HL-60/S4 treated with phorbol 12-myristate 13-acetate at 8.2 ng/mL for 4 days and 3 days (cell line): ENCODE results near the gene HNRNPC.
"Not testable (repeated sequence)": the region's sequence is repeated elsewhere in the genome, so short reads cannot be mapped to it uniquely, and the experiment has no call there.

Source experiments
- in situ Hi-C: fragments of 300-500 bp; cut with MboI; formaldehyde crosslinking; loops from 2 replicates; pipeline ENCODE4 v1.15.0; 2022; ENCODE audit warnings: low sequenced_read_pairs

HNRNPC gene

DNA sequence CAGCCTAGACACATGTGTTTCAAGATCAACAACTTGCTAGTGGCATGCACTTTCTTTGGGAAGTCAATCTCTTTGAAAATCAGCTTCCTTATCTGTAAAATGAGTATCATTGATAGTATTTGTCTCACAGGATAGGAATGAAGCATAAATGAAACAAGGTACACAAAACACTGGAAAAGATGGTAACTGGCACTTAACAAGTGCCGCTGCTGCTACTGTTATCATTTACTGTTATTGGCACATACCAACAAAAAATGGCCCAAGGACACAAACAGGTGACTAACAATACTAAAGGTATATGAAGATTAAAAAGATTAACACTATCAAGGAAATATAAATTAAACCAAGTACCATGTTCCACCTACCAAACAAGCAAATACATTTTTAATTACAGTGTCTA lies 20.9 kb downstream of the HNRNPC start:
- in situ Hi-C loops = no loop called here

DNA sequence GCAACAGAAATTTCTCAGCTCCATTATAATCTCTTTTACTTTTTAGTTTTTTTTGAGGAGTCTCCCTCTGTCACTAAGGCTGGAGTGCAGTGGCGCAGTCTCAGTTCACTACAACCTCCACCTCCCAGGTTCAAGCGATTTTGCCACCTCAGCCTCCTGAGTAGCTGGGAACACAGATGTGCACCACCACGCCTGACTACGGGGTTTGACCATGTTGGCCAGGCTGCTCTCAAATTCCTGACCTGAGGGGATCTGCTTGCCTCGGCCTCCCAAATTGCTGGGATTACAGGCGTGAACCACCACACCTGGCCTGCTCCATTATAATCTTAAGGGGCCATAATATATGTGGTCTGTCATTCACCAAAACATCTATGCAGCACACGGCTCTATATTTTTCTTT lies 23.4 kb downstream of the HNRNPC start:
- in situ Hi-C loops = no loop called here

DNA sequence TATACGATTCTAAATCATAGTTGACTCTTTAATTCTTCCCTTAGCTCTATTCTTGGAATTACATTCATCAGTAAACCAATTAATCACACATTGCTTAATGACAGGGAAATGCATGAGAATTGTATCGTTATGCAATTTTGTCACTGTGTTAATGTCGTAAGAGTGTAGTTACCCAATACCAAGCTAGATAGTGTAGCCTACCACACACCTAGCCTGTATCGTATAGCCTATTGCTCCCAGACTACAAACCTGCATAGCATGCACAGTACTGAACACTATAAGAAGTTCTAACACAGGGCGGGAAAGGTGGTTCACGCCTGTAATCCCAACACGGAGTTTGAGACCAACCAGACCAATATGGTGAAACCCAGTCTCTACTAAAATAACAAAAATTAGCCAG lies 24.7 kb downstream of the HNRNPC start:
- in situ Hi-C loops = no loop called here

DNA sequence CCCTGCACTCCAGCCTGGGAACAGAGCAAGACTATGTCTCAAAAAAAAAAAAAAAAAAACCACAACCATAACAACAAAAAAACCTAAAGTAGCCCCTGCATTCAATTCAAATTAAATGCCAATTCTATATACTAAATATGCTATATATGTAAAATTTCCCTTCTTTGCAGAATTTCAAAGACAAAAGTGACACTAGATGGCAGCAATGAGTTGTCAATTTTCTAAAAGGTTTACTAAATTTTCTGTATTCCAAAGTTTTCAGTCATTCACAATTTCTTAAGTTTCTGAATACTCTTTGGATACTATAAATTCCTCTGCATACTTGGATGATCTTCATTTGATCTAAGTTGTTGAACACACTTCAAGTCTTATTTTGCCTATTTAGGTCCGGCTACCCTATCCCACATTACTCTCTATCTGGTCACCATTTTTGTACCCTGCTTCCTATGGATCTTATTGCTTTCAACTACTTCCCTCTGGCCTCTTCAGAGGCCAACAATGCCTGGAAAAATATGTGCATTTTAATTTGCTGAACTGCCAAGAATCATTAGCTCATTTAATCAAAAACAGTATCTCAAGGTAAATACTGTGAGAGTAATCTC lies 27.9 kb downstream of the HNRNPC start:
- in situ Hi-C loops = no loop called here

DNA sequence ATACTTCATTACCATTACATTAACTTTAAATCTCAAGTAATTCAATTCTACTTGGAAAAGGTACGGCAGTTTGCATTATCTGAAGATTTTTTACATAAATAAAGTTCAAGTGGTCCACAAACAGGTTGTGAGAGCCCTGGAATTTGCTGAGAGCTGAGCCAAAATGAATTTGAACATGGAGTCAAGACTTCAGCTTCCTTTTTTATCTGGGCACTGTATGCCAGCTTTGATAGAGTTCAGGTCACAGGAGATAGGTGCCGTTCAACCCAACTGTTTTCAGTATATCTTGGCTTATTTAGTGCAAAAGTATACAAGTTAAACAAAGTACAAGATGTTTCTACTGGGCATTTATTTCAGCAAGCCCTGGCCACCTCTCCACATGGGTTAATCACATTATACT lies 28.8 kb downstream of the HNRNPC start:
- in situ Hi-C loops = no loop called here

DNA sequence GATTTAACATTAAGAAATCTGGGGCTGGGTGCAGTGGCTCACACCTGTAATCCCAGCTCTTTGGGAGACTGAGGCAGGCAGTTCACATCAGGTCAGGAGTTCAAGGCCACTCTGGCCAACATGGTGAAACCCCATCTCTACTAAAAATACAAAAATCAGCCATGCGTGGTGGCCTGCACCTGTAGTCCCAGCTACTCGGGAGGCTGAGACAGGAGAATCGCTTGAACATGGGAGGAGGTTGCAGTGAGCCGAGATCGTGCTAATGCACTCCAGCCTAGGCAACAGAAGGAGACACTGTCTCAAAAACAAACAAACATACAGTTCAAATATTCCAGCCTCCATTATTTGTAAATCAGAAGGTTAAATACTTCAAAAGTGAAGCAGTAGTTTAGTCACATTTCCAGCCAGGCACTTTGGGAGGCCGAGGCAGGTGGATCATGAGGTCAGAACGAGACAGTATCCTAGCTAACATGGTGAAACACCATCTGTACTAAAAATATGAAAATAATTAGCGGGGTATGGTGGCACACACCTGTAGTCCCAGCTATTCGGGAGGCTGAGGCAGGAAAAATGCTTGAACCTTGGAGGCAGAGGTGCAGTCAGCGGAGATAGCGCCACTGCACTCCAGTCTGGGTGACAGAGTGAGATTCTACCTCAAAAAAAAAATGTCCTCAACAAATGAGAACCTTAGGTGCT lies 30.3 kb downstream of the HNRNPC start:
- in situ Hi-C loops = no loop called here

DNA sequence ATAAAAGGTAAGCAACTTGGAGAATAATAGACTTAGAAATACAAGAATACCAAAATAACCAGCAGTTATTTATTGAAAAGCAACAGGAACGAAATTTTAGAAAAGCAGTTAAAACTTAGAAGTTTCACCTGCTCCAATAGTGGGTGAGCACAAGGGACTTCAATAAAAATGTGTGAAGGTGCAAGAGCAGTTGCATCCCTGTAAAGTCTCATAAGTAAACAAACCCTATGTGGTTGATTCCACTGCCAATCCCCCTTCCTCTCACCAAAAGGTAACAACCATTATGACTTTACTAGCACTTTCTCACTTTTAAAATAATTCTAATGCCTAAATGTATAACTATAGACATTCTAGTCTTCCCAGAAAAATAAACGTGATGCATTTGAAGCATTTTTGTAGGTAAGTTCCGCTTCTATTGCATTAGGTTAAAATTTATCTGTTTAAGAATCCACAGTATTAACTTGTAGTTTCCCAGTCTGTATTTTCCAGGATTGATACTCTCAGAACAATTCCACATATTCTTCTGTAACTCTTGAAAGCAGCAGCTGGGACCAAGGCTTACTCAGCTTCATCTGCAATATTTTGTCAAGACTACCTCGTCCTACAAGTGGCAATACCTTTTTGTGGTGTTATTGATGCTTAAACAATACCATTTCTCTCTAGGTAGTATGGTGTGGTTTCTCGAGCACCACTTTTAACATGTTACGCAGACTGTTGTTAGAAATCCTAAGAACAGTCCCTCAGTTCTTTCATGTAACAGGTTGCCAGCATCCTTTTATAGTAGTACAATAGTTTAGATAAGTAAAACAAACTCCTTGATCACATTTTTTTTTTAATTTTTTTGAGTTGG lies 32.1 kb downstream of the HNRNPC start:
- in situ Hi-C loops = no loop called here

DNA sequence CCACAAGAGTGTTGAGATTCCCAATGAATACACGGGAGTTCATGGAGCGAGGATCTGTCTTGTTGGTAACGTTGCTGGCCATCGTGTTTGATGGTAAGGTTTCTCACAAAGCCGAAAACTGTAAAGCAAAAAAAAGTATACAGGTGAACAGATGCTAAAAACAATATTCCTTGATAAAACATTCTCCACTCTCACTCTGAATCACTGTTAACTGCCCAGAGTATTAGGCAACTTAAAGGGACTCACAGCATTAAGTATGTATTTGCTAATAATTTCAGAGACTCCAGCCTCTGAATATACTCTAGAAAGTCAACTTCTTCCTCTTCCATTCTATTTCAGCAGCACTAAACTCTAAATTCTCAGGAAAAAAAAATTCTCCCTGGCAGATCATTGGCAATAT lies 35.1 kb downstream of the HNRNPC start:
- in situ Hi-C loops = no loop called here

DNA sequence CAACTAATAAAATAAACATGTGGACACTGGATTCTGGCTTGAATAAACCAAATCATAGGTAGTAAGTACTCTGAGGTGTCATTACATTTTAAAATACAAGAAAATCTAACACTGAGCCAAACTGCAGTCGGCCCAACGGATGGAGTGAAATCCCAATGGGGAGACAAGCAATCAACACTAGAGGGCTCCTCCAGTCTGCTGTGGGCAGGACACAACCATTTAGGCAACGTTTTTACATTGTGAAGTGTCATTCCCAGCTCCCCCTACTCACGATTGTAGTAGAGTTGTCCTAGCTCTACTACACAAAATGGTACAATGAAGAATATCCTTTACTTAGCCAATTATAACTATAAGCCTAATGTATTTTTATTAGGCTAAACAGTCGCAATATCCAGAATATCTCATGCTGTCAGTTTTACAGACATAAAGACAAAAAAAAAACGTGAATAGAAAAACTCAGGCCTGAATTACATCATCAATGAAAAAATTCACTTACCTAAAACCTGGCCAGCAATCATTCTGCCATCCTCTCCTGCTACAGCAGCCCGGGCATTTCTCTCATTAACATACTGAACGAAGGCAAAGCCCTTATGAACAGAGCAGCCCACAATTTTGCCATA lies 35.7 kb downstream of the HNRNPC start:
- in situ Hi-C loops = no loop called here

DNA sequence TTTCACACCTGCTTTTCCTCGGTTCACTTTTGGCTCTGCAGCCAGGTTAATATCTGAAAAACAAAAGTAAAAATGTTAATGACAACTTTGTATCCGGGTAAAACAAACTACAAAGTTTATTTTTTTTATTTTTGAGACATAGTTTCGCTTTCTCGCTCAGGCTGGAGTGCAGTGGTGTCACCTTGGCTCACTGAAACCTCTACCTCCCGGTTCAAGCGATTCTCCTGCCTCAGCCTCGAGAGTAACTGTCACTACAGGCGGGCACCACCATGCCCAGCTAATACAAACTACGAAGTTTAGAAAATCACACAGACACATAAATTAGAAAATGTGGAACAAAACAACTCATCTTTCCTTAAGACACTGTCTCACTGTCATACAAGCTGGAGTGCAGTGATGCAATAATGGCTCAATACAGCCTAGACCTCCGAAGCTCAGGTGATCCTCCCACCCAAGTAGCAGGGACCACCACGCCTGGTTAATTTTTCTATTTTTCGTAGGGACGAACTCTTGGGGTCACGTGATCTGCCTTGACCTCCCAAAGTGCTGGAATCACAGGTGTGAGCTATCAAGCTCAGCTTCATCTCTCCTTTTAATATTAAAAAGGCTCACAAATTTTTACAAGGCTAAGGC lies 38.1 kb downstream of the HNRNPC start:
- in situ Hi-C loops = no loop called here

DNA sequence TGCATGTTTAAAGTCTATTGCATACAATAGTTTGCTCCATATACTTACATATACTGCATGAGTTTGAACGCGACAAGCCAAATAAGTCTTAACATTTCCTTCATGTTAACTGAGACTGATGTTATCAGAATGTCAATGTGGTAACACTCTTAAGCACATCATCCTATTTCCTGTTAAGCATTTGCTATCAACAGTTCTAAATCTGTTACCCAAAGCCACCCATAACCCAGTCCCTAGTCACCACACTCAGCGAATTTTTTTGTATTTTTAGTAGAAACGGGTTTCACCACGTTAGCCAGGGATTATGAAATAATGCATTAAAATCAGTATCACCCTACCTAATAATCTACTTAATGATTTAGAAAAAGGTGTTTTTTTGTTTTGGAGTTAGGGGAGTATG lies 39.4 kb downstream of the HNRNPC start:
- in situ Hi-C loops = no loop called here

DNA sequence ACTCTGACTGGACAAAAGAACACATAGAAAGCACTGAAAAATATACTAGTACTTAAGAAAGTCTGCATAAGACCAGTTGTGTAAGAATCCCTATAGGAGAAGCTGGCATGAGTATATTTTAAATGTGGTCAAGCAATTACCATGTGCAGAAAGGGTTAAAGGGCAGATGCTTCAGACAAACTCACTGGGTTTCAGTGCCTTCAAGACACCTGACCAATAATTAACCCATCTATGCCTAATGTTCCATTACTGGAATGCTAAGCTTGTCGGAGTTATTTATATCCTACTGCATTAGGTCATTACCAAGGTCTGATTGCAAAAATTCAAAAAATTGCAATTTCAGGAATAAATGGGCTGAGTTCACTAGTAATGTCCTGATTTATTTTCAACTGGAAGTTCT lies 41.3 kb downstream of the HNRNPC start:
- in situ Hi-C loops = no loop called here

DNA sequence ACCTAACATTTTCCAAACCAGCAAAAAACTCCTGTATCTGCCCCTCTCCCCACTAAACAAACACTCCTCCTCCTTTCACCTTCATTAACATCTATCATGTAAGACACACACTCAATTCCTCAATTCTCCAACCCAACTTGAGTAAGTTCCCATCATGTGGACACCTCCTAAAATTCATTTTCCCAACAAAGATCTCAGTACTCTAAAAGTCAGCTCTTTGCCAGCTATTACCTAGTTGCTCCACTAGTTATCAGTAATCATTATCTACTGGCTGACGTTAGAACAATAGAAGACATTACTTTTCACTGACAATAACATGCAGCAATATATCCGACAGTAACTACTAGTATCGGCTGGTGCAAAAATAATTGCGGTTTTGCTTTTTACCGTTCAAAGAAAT lies 42.1 kb downstream of the HNRNPC start:
- in situ Hi-C loops = no loop called here

DNA sequence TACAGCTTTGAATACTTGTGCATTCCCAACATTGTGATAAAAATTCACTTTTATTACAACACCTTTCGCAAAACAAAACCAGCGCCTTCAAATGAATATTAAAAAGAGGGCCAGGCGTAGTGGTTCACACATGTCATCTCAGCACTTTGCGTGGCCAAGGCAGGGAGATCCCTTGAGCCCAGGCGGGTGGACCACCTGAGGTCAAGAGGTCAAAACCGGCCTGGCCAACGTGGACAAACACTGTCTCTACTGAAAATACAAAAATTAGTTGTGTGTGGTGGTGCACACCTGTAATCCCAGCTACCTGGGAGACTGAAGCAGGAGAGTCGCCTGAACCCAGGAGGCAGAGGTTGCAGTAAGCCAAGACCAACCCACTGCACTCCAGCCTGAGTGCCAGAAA lies 42.8 kb downstream of the HNRNPC start:
- in situ Hi-C loops = no loop called here

DNA sequence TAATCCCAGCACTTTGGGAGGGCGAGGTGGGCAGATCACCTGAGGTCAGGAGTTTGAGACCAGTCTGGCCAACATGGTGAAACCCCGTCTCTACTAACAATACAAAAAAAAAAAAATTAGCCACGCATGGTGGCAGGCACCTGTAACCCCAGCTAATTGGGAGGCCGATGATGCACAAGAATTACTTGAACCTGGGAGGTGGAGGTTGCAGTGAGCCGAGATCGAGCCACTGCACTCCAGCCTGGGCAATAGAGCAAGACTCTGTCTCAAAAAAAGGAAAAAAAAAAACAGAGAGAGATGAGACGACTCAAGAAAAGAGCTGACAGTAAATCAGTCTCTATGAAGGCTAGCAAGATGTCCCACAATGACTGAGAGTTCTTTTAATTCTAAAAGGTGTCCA lies 44.1 kb downstream of the HNRNPC start:
- in situ Hi-C loops = not testable (repeated sequence)

DNA sequence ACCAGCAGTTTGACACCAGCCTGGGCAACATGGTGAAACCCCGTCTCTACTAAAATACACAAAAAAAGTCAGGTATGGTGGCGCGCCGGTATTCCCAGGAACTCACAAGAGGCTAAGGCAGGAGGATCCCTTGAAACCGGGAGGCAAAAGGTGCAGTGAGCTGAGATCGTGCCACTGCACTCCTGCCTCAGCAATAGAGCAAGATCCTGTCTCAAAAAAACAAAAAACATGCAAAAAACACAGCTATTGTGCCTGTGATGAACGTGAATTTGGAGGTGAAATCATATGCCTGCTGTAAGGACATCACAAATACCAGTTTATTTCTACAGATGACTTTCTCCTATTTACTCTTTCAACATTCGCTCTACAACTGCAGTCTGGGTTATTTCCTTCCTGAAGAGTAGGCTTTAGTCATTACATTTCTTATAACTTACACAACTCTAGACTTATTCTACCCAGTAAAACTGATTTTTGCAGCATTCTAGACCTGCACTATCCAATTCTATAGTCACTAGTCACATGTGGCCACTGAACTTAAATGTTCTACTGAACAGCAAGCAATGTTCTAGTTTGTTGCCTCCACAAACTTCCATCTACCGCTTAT lies 48.3 kb downstream of the HNRNPC start:
- in situ Hi-C loops = no loop called here

DNA sequence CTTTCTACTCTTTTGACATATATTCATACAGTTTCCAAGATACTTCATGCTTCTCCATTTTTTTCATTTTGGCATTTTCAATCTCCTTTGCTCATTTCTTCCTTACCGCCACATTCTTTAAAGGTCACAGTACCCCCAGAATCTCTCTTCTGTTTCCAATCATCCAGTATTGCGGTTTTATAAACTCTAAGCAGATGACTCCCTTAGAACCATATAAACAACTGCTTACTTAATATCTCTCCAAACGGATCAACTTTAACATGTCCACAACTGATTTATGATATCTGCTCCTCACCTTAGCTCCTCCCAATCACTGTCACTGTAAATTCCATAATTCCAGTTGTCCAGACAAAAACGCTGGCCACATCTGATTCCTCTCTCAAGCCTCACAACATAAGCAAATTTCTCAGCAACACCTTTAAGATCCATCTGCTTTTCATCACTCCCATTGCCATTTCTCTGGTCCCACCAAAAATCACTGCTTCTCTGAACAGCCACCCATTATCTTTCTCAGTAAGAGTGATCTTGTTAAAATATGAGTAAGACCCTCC lies 49.6 kb downstream of the HNRNPC start:
- in situ Hi-C loops = no loop called here

DNA sequence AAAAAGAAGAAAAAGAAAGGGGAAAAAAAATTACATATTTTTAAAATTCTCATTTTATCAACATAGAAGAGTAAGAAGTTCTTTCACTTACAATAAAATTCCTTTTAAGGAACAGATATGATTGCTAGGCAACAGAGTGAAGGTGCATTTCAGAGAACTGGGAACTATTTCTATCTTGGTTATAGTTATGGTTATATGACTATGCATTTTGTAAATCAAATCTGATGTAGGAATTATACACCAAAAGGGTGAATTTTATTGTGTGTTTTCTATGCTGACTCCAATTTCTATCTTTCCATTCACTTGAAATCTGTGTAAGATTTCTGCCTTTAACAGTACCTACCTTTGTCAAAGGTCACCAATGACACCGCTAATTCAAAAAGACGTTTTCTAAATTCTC lies 50.1 kb downstream of the HNRNPC start:
- in situ Hi-C loops = no loop called here

DNA sequence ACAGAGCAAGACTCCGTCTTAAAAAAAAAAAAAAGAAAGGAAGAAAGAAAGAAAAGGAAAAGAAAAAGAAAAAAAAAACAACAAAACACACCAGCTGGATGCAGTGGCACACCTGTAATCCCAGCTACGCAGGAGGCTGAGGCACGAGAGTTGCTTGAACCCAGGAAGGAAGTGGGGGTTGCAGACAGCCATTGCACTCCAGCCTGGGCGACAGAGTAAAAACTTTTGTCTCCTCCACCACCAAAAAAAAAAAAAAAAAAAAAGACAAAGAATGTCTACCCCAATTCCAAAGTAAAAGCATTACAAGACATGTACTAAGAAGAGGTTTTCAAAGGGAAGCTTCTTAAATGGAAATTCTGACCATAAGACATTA lies 53.4 kb downstream of the HNRNPC start:
- in situ Hi-C loops = no loop called here

DNA sequence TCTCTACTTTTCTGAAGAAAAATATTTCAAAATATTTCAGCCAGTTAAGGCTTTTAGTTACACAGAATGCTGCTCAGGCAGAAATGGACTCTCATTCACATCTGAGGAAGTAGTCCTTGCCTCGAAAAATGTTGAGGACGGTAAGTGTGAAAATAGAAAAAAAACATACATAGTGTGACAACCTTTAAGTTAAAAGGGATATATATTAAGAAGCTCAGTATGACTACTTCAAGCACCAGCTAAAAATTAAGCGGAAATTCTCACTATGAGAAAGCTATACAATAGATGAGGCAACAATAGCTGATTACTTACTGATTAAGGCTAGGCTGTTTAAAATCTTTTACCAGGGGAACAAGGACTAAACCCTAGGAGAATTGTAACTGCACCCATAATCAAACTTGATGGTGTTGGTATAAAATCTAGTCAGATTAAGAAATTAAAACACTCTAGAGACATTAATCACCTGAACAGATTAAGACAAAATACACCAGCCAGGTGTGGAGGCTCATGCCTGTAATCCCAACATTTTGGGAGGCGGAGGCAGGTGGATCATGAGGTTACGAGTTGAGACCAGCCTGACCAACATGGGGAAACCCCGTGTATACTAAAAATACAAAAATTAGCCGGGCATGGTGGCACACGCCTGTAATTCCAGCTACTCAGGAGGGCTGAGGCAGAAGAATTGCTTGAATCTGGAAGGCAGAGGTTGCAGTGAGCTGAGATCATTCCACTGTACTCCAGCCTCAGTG lies 53.9 kb downstream of the HNRNPC start:
- in situ Hi-C loops = no loop called here
